HepG2 (cell line): Measurements from ENCODE around the gene EIF3CL. TPM values are rescaled to one million over a fixed set of nuclear protein-coding genes. Genes with fewer than 3 reads are reported as not detected.
"Not testable (repeated sequence)": the region's sequence is repeated elsewhere in the genome, so short reads cannot be mapped to it uniquely, and the experiment has no call there.

Source experiments
- ATAC-seq: fragments of 200-7000 bp; cut with Tn5 transposase; 3 replicates; pipeline ENCODE4 v1.9.1; 2020; ENCODE audit warnings: mild to moderate bottlenecking, moderate library complexity
- BruUV-seq: library from RNA; stranded (reverse); fragments of 400-500 nt; replicated peaks from 2 replicates; lab custom pipeline; 2021; lab: Mats Ljungman, UMichigan
- CTCF ChIA-PET: fragments of 300-600 bp; formaldehyde crosslinking; extraction: SDS; loops from one replicate; lab custom pipeline; 2021; ENCODE audit warnings: low total read pairs, inconsistent platforms, low intra/inter-chr PET ratio; lab: Yijun Ruan, JAX
- POLR2A ChIA-PET: fragments of 350-600 bp; sonication (Branson Sonifier 250); formaldehyde crosslinking; loops from one replicate; lab custom pipeline; 2020; ENCODE audit warnings: antibody characterized with exemption, inconsistent platforms; lab: Yijun Ruan, JAX
- DNase-seq: peaks from one replicate; pipeline ENCODE4 v3.0.0-alpha.2; 2015; ENCODE audit warnings: low spot score
- FAIRE-seq: peaks from 3 replicates; lab custom pipeline; 2011; peaks lifted over from hg19 to GRCh38; lab: Jason Lieb, UNC
- H2AFZ ChIP-seq: one replicate; pipeline ENCODE4 v1.6.1; 2011; ENCODE audit warnings: low read length, inconsistent platforms
- H3K27ac ChIP-seq: fragments of 300-600 bp; 3 replicates; pipeline ENCODE4 v1.8.0; 2011; ENCODE audit warnings: mixed run types, mild to moderate bottlenecking, mixed read lengths, low read length, inconsistent platforms; ENCODE audit not compliant: insufficient read depth; ENCODE audit errors: extremely low read length
- H3K27me3 ChIP-seq, 2 experiments: fragments of 200-600 bp in 1 of 2; 2 replicates in 1 of 2; 3 replicates in 1 of 2; pipeline versions ENCODE4 v1.6.0 to v1.8.0; 2011; ENCODE audit warnings: low read length in 2 of 2, mild to moderate bottlenecking in 2 of 2, moderate library complexity in 2 of 2, inconsistent platforms in 1 of 2; ENCODE audit not compliant: insufficient read depth in 2 of 2, control insufficient read depth in 1 of 2
- H3K36me3 ChIP-seq, 2 experiments: fragments of 200-600 bp in 1 of 2; replicated peaks in 1 of 2; 2 replicates in 1 of 2; 3 replicates in 1 of 2; pipeline versions ENCODE4 v1.5.1 to v1.8.0; 2011; ENCODE audit warnings: low read length in 2 of 2, inconsistent platforms in 1 of 2; ENCODE audit not compliant: insufficient read depth in 2 of 2, control insufficient read depth in 1 of 2
- H3K4me1 ChIP-seq: 2 replicates; pipeline ENCODE4 v1.5.1; 2012; ENCODE audit warnings: low read length, inconsistent platforms; ENCODE audit not compliant: insufficient read depth
- H3K4me2 ChIP-seq: 2 replicates; pipeline ENCODE4 v1.6.0; 2011; ENCODE audit warnings: low read depth, low read length, inconsistent platforms
- H3K4me3 ChIP-seq, 3 experiments: fragments of 200-600 bp in 1 of 3; sonication (generic), shearing (Covaris generic) in 1 of 3; replicated peaks in 1 of 3; 2 replicates each; pipeline ENCODE4 v1.5.1; 2011 to 2016; ENCODE audit warnings: low read length in 3 of 3, inconsistent platforms in 2 of 3, low read depth in 2 of 3, mild to moderate bottlenecking in 2 of 3, control low read depth in 1 of 3, mixed read lengths in 1 of 3; ENCODE audit not compliant: insufficient read depth in 1 of 3
- H3K79me2 ChIP-seq: one replicate; pipeline ENCODE4 v1.6.1; 2011; ENCODE audit warnings: low read length, inconsistent platforms; ENCODE audit not compliant: insufficient read depth
- H3K9ac ChIP-seq: 2 replicates; pipeline ENCODE4 v1.6.0; 2011; ENCODE audit warnings: mild to moderate bottlenecking, low read depth, low read length, inconsistent platforms; ENCODE audit not compliant: insufficient read depth
- H3K9me3 ChIP-seq: 2 replicates; pipeline ENCODE4 v1.5.1; 2012; ENCODE audit warnings: mild to moderate bottlenecking, low read length
- H4K20me1 ChIP-seq: 2 replicates; pipeline ENCODE4 v1.6.0; 2011; ENCODE audit warnings: inconsistent platforms, mild to moderate bottlenecking, low read length, moderate library complexity; ENCODE audit not compliant: insufficient read depth
- KDM2A ChIP-seq: sonication (generic); formaldehyde crosslinking; IDR thresholded peaks from 2 replicates; pipeline ENCODE4 v1.4.0; 2020; ENCODE audit warnings: low read depth, missing genetic modification reagents, borderline replicate concordance
- WGBS: methylation state at CpG from one replicate; pipeline ENCODE4 v1.1.6; 2017; ENCODE audit warnings: low lambda C conversion rate; 5-methylcytosine and 5-hydroxymethylcytosine counted together
- in situ Hi-C: cut with HindIII; loops from 2 replicates; pipeline ENCODE4 v1.10.0; 2017; ENCODE audit warnings: low pct_unique_long_range_greater_than_20kb; ENCODE audit not compliant: extremely low pct_ligation_motif_present
- intact Hi-C: fragments of 100-400 bp; cut with micrococcal nuclease; formaldehyde crosslinking; loops from one replicate; pipeline ENCODE4 v1.10.0; 2022; ENCODE audit not compliant: unreplicated experiment
- polyA plus RNA-seq, 8 experiments: library from polyadenylated mRNA; depleted of rRNA in 3 of 8; stranded (reverse) in 7 of 8; unstranded in 1 of 8; fragments of >200 nt; fragmentation: Illumina TruSeq in 4 of 8; extraction: Trizol in 4 of 8; gene quantifications; 2 replicates each; pipeline versions ENCODE4 v1.2.1 to v1.2.3, GENCODE V29; 2011 to 2016; ENCODE audit warnings: low read depth in 4 of 8, missing spikeins in 1 of 8, mixed read lengths in 1 of 8; ENCODE audit not compliant: insufficient read depth in 1 of 8
- total RNA-seq, 5 experiments: library from RNA; depleted of rRNA; stranded (reverse); fragments of >200 nt; fragmentation: Illumina TruSeq; extraction: Trizol; gene quantifications; 2 replicates each; pipeline ENCODE4 v1.2.3, GENCODE V29; 2016; ENCODE audit warnings: low read depth in 1 of 5

Gene EIF3CL
- total and polyA plus RNA-seq, 2 of the 13 experiments (the other 11 are each of a cell fraction or from before 2014, with no cell fraction given), result 113 to 229 TPM

DNA sequence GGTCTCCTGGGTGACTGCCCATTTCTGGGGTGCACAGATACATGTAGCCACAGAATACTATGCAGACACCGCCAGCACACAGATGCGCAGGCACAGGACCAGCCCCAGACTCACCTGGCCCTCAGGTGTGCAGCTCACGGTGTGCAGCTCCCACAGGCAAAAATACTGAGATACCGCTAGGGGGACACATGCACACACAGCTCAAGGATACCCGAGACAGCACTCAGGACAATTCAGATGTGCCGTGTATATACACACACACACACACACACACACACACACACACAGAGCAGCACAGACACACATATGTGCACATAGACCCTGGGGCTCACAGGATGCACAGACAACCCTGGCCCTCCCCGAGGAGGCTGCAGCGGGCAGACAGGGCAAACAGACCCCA, 28.5 kb downstream of the EIF3CL start:
- intact Hi-C loops, H3K27me3 ChIP-seq, DNase-seq, H3K36me3 ChIP-seq, H3K4me3 ChIP-seq, H3K9me3 ChIP-seq, H3K79me2 ChIP-seq, FAIRE-seq, POLR2A ChIA-PET, H3K4me1 ChIP-seq, H3K27ac ChIP-seq, BruUV-seq, H3K9ac ChIP-seq, H4K20me1 ChIP-seq, CTCF ChIA-PET, in situ Hi-C loops, H2AFZ ChIP-seq, H3K4me2 ChIP-seq: not testable (repeated sequence)
- WGBS, result no CpG with 5 or more reads among the region's 8 CpGs
- peak; percentile 71 for ATAC-seq

DNA sequence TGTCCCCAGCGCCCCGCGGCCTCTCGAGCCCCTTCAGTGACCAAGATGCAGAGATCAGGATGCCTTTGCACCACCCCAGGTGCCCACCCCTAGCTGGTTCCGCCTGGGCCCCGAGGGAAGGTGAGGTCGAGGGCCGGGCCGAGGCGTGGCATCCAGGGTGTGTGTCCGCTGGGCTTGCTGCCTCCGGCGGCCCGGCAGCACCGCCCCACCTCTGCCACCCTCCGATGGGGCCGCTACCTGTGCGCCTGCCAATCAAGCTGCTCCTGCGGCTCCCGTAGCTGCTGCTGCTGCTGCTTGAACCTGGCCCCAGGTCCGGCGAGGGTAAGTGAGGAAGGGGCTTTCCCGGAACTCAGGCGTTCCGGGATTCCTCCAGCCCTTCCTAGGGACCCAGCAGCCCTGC, 29.4 kb downstream of the EIF3CL start:
- peak; percentile 28 for ATAC-seq
- H3K9me3 ChIP-seq, H3K9ac ChIP-seq, H2AFZ ChIP-seq, H3K36me3 ChIP-seq, H3K4me3 ChIP-seq, H3K79me2 ChIP-seq, H4K20me1 ChIP-seq, H3K27ac ChIP-seq, H3K27me3 ChIP-seq, POLR2A ChIA-PET, H3K4me1 ChIP-seq, CTCF ChIA-PET, H3K4me2 ChIP-seq, intact Hi-C loops, FAIRE-seq, DNase-seq, in situ Hi-C loops: not testable (repeated sequence)
- BruUV-seq, result TSS peak; percentile 8
- TF ChIP-seq KDM2A (CRISPR knock-in tag), result peak; percentile 71; the same call in 1 of the 2 replicates
- WGBS, result no CpG with 5 or more reads among the region's 25 CpGs

DNA sequence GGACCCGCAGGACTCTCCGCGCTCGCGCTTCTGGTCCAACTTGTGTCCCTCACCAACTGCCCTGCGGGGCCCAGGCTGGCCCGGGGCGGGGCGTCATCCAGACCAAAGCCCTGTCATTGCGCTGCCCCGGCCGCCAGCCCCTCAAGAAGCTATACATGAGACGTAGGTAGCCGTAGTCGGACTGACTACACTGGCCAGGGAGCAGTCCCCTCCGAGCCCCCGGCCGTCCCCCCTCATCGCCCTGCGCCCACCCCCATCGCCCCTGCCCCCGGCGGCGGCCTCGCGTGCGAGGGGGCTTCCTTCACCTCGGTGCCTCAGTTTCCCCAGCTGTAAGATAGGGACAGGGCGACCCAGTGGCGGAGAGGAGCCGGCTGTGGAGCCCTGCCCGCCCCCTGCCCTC, 35.7 kb downstream of the EIF3CL start:
- H3K9me3 ChIP-seq, H3K4me2 ChIP-seq, H3K4me3 ChIP-seq, CTCF ChIA-PET, in situ Hi-C loops, H3K36me3 ChIP-seq, H2AFZ ChIP-seq, H3K79me2 ChIP-seq, H3K27me3 ChIP-seq, BruUV-seq, H3K4me1 ChIP-seq, POLR2A ChIA-PET, H4K20me1 ChIP-seq, FAIRE-seq, ATAC-seq, DNase-seq, H3K27ac ChIP-seq, H3K9ac ChIP-seq, intact Hi-C loops: not testable (repeated sequence)
- WGBS, result 92% methylated on average over 25 of the region's 32 CpGs
